Activated naive CD4-positive, alpha-beta T cell treated with anti-CD3 and anti-CD28 coated beads for 36 hours (primary cell): ENCODE results near the gene DHH. TPM values are rescaled to one million over a fixed set of nuclear protein-coding genes. Genes with fewer than 3 reads are reported as not detected.
"Not testable (repeated sequence)": the region's sequence is repeated elsewhere in the genome, so short reads cannot be mapped to it uniquely, and the experiment has no call there.

Experiments used
- CTCF ChIA-PET: fragments of 350-600 bp; sonication (Branson Sonifier 250); formaldehyde crosslinking; loops from one replicate; lab custom pipeline; 2021; ENCODE audit warnings: antibody characterized with exemption; lab: Charles Lee
- DNase-seq: peaks from one replicate; pipeline ENCODE4 v3.0.0-alpha.2; 2020
- H3K27ac Mint-ChIP-seq: one replicate; pipeline ENCODE4 v1.8.0; 2021; ENCODE audit warnings: mild to moderate bottlenecking, mixed read lengths
- H3K27me3 Mint-ChIP-seq: one replicate; pipeline ENCODE4 v1.8.0; 2021; ENCODE audit warnings: low read depth, mixed read lengths
- H3K36me3 Mint-ChIP-seq: one replicate; pipeline ENCODE4 v1.8.0; 2021; ENCODE audit warnings: low read depth, mixed read lengths
- H3K4me1 Mint-ChIP-seq: one replicate; pipeline ENCODE4 v1.8.0; 2021; ENCODE audit warnings: low read depth, mixed read lengths
- H3K4me3 Mint-ChIP-seq: one replicate; pipeline ENCODE4 v1.8.0; 2021; ENCODE audit warnings: mild to moderate bottlenecking, moderate library complexity, mixed read lengths
- H3K9me3 Mint-ChIP-seq: one replicate; pipeline ENCODE4 v1.8.0; 2021; ENCODE audit warnings: mixed read lengths
- intact Hi-C: fragments of 100-400 bp; cut with micrococcal nuclease; formaldehyde crosslinking; loops from one replicate; pipeline ENCODE4 v1.15.1; 2023
- total RNA-seq, 2 experiments: library from RNA; stranded (reverse); gene quantifications; one replicate each; pipeline ENCODE4 v1.2.3, GENCODE V29; 2021

DHH gene
- total RNA-seq, 2 experiments from 2014 or later: 0.07 TPM; not detected in 1

- H3K4me3 Mint-ChIP-seq: peak overlapping the region; percentile 97
- peaks cover 43% of the 10 kb centered on the region for H3K4me1 Mint-ChIP-seq
- intact Hi-C loops: loop anchor here (1.0 to 10.0 kb wide), 12 partner anchors 19 to 1023 kb away; partner anchors contain the start of genes CCNT1, DDX23, KMT2D and PRKAG1
- CTCF ChIA-PET: interaction anchor here (0.7 to 3.0 kb wide), 18 partner anchors 10 to 103 kb away, joined by 3 to 19 read pairs (median 4); partner anchors contain the start of genes LMBR1L, RHEBL1 and TUBA1A
- peak; percentile 96 for DNase-seq
- peaks cover 45% of the 10 kb centered on the region for H3K36me3 Mint-ChIP-seq
- H3K27me3 Mint-ChIP-seq: no peaks in the 10 kb centered on the region
- H3K9me3 Mint-ChIP-seq: no peaks in the 10 kb centered on the region
- peak overlapping the region; percentile 100 for H3K27ac Mint-ChIP-seq
Observed at GRCh38 chr12:49130151-49131050, 35.8 kb upstream of the DHH start.

- no peaks in the 10 kb centered on the region for H3K27me3 Mint-ChIP-seq
- peak overlapping the region; percentile 97 for H3K4me3 Mint-ChIP-seq
- no peaks in the 10 kb centered on the region for H3K9me3 Mint-ChIP-seq
- H3K4me1 Mint-ChIP-seq: peaks cover 43% of the 10 kb centered on the region
- DNase-seq: no peak
- H3K36me3 Mint-ChIP-seq: peaks cover 45% of the 10 kb centered on the region
- intact Hi-C loops: loop anchor here (1.0 to 10.0 kb wide), 10 partner anchors 18 to 1022 kb away; partner anchors contain the start of genes CCNT1, DDX23, KMT2D and SENP1
- H3K27ac Mint-ChIP-seq: peak overlapping the region; percentile 100
- CTCF ChIA-PET: interaction anchor here (0.7 to 2.7 kb wide), 13 partner anchors 9 to 100 kb away, joined by 3 to 14 read pairs (median 4); partner anchors contain the start of genes LMBR1L and TUBA1A
Observed at GRCh38 chr12:49129332-49130150, 34.9 kb upstream of the DHH start.

GRCh38 chr12:49127971-49128370 is 33.4 kb upstream of the DHH start:
- intact Hi-C loops, H3K27me3 Mint-ChIP-seq, DNase-seq, H3K9me3 Mint-ChIP-seq: not testable (repeated sequence)
- Mint-ChIP-seq H3K36me3 (peaks cover 45% of the 10 kb centered on the region), H3K4me1 (peaks cover 33% of the 10 kb centered on the region), H3K4me3 (peak overlapping the region; percentile 29), H3K27ac (peak overlapping the region; percentile 74)
- CTCF ChIA-PET: interaction anchor here (0.7 to 1.1 kb wide), 3 partner anchors 39 to 107 kb away, joined by 3 to 4 read pairs (median 3); no protein-coding TSS in a partner anchor

GRCh38 chr12:49126852-49127763 is 32.5 kb upstream of the DHH start:
- CTCF ChIA-PET: interaction anchor here (0.7 to 1.1 kb wide), 5 partner anchors 38 to 115 kb away, joined by 3 to 5 read pairs (median 3); no protein-coding TSS in a partner anchor
- intact Hi-C loops: no loop called here
- no peak for DNase-seq
- Mint-ChIP-seq H3K4me3 (peak overlapping the region; percentile 29), H3K4me1 (peaks cover 26% of the 10 kb centered on the region), H3K27me3 (no peaks in the 10 kb centered on the region), H3K36me3 (peaks cover 45% of the 10 kb centered on the region), H3K27ac (peak overlapping the region; percentile 74), H3K9me3 (no peaks in the 10 kb centered on the region)

- Mint-ChIP-seq H3K36me3 (no peaks in the 10 kb centered on the region), H3K9me3 (no peaks in the 10 kb centered on the region), H3K4me1 (no peaks in the 10 kb centered on the region), H3K4me3 (no peak overlapping the region), H3K27me3 (no peaks in the 10 kb centered on the region), H3K27ac (no peak overlapping the region)
- intact Hi-C loops: loop anchor here (1.0 kb wide), 2 partner anchors 33 to 57 kb away; no protein-coding TSS in a partner anchor
- CTCF ChIA-PET: interaction anchor here (1.1 to 5.2 kb wide), 5 partner anchors 9 to 37 kb away, joined by 4 to 35 read pairs (median 7); partner anchors contain the start of gene DHH
- DNase-seq: peak; percentile 24
Observed at GRCh38 chr12:49121047-49121696, 26.6 kb upstream of the DHH start.

- DNase-seq: no peak
- Mint-ChIP-seq H3K36me3 (peaks cover under 1% of the 10 kb centered on the region), H3K9me3 (no peaks in the 10 kb centered on the region), H3K27me3 (no peaks in the 10 kb centered on the region), H3K4me1 (peaks cover 36% of the 10 kb centered on the region), H3K27ac (peak overlapping the region; percentile 94), H3K4me3 (peak overlapping the region; percentile 93)
- CTCF ChIA-PET: interaction anchor here (0.6 to 16.6 kb wide), 11 partner anchors 8 to 124 kb away, joined by 3 to 209 read pairs (median 5); no protein-coding TSS in a partner anchor
- intact Hi-C loops: loop anchor here (1.0 kb wide), 2 partner anchors 19 to 77 kb away; no protein-coding TSS in a partner anchor
Observed at GRCh38 chr12:49111206-49111605, 16.6 kb upstream of the DHH start.

GRCh38 chr12:49110464-49111155 is 16.0 kb upstream of the DHH start, which contains the start of gene LMBR1L:
TSS of gene LMBR1L (minus strand) at chr12:49110847. CDS start at chr12:49110555, 292 bp downstream.
- Mint-ChIP-seq H3K27me3 (no peaks in the 10 kb centered on the region), H3K4me1 (peaks cover 37% of the 10 kb centered on the region), H3K9me3 (no peaks in the 10 kb centered on the region), H3K4me3 (peak within 1 kb of the TSS; percentile 93), H3K27ac (peak within 1 kb of the TSS; percentile 94), H3K36me3 (peaks cover 2% of the 10 kb centered on the region)
- DNase-seq: peak; percentile 98
- intact Hi-C loops: loop anchor here (1.0 kb wide), 7 partner anchors 20 to 155 kb away; partner anchors contain the start of genes PRKAG1 and TUBA1C
- CTCF ChIA-PET: interaction anchor here (0.8 to 16.6 kb wide), 10 partner anchors 9 to 124 kb away, joined by 3 to 209 read pairs (median 5); no protein-coding TSS in a partner anchor

- peak; percentile 36 for DNase-seq
- intact Hi-C loops: loop anchor here (1.0 kb wide), 5 partner anchors 22 to 155 kb away; partner anchors contain the start of genes PRKAG1 and TUBA1C
- peaks cover 37% of the 10 kb centered on the region for H3K4me1 Mint-ChIP-seq
- CTCF ChIA-PET: interaction anchor here (0.7 to 16.6 kb wide), 10 partner anchors 10 to 122 kb away, joined by 3 to 209 read pairs (median 6); no protein-coding TSS in a partner anchor
- no peaks in the 10 kb centered on the region for H3K9me3 Mint-ChIP-seq
- no peaks in the 10 kb centered on the region for H3K27me3 Mint-ChIP-seq
- peaks cover 2% of the 10 kb centered on the region for H3K36me3 Mint-ChIP-seq
- peak overlapping the region; percentile 93 for H3K4me3 Mint-ChIP-seq
- H3K27ac Mint-ChIP-seq: peak overlapping the region; percentile 94
Observed at GRCh38 chr12:49109641-49110463, 15.3 kb upstream of the DHH start.

GRCh38 chr12:49108958-49109404 is 14.4 kb upstream of the DHH start:
- Mint-ChIP-seq H3K4me3 (peak overlapping the region; percentile 93), H3K9me3 (no peaks in the 10 kb centered on the region), H3K36me3 (peaks cover 2% of the 10 kb centered on the region), H3K4me1 (peaks cover 37% of the 10 kb centered on the region), H3K27ac (no peak overlapping the region), H3K27me3 (no peaks in the 10 kb centered on the region)
- intact Hi-C loops: no loop called here
- CTCF ChIA-PET: interaction anchor here (0.8 to 16.6 kb wide), 7 partner anchors 10 to 126 kb away, joined by 3 to 209 read pairs (median 10); no protein-coding TSS in a partner anchor
- no peak for DNase-seq
